ENCODE data around the gene ALPK1. TPM values are rescaled to one million over a fixed set of nuclear protein-coding genes. Genes with fewer than 3 reads are reported as not detected.
"Not testable (repeated sequence)": the region's sequence is repeated elsewhere in the genome, so short reads cannot be mapped to it uniquely, and the experiment has no call there.

The ALPK1 gene
- total RNA-seq, 1 donor from 2014 or later = 40.1 TPM

- Histone ChIP-seq H3K27me3 (ENCODE audit: low read depth) (no peaks in the 10 kb centered on the region), H3K4me1 (peaks cover 19% of the 10 kb centered on the region), H3K9me3 (no peaks in the 10 kb centered on the region), H3K4me3 (no peak overlapping the region), H3K27ac (no peak overlapping the region), H3K36me3 (no peaks in the 10 kb centered on the region)
- TF ChIP-seq CTCF (IDR thresholded peaks at IDR 0.05) = no peak
- no peak for DNase-seq
- intact Hi-C loops (cut with DNase I) = no loop called here
- ATAC-seq = no peak
Observed at GRCh38 chr4:112302320-112303274, 5.4 kb downstream of the ALPK1 start.

GRCh38 chr4:112305477-112305876, 8.3 kb downstream of the ALPK1 start:
- H3K9me3 ChIP-seq; DNase-seq; H3K4me1 ChIP-seq; H3K27ac ChIP-seq; H3K36me3 ChIP-seq; intact Hi-C loops (cut with DNase I); ATAC-seq; H3K27me3 ChIP-seq (ENCODE audit: low read depth); H3K4me3 ChIP-seq: not testable (repeated sequence)

GRCh38 chr4:112309263-112309791, 12.2 kb downstream of the ALPK1 start:
- H3K27ac ChIP-seq; H3K9me3 ChIP-seq; H3K4me1 ChIP-seq; H3K4me3 ChIP-seq; intact Hi-C loops (cut with DNase I); H3K36me3 ChIP-seq; ATAC-seq; H3K27me3 ChIP-seq (ENCODE audit: low read depth); DNase-seq: not testable (repeated sequence)

GRCh38 chr4:112311516-112311915, 14.3 kb downstream of the ALPK1 start:
- H3K27me3 ChIP-seq (ENCODE audit: low read depth) = no peaks in the 10 kb centered on the region
- no peaks in the 10 kb centered on the region for H3K4me1 ChIP-seq
- H3K4me3 ChIP-seq = no peak overlapping the region
- intact Hi-C loops (cut with DNase I) = no loop called here
- H3K27ac ChIP-seq = no peak overlapping the region
- no peak for DNase-seq
- H3K9me3 ChIP-seq = no peaks in the 10 kb centered on the region
- no peak for ATAC-seq
- H3K36me3 ChIP-seq = no peaks in the 10 kb centered on the region
- no peak for TF ChIP-seq CTCF (IDR thresholded peaks at IDR 0.05)

GRCh38 chr4:112312610-112313239, 15.6 kb downstream of the ALPK1 start:
- no peak overlapping the region for H3K4me3 ChIP-seq
- no peaks in the 10 kb centered on the region for H3K27me3 ChIP-seq (ENCODE audit: low read depth)
- no peak for TF ChIP-seq CTCF (IDR thresholded peaks at IDR 0.05)
- DNase-seq = no peak
- intact Hi-C loops (cut with DNase I) = no loop called here
- ATAC-seq = peak; percentile 49 to 73
- H3K36me3 ChIP-seq = no peaks in the 10 kb centered on the region
- H3K9me3 ChIP-seq = no peaks in the 10 kb centered on the region
- H3K27ac ChIP-seq = no peak overlapping the region
- H3K4me1 ChIP-seq = peaks cover 4% of the 10 kb centered on the region

GRCh38 chr4:112315446-112315845, 18.3 kb downstream of the ALPK1 start:
- ATAC-seq (peak; percentile 62 to 75), DNase-seq (no peak)
- no peak for TF ChIP-seq CTCF (IDR thresholded peaks at IDR 0.05)
- intact Hi-C loops (cut with DNase I) = no loop called here
- Histone ChIP-seq H3K27ac (no peak overlapping the region), H3K27me3 (ENCODE audit: low read depth) (no peaks in the 10 kb centered on the region), H3K9me3 (no peaks in the 10 kb centered on the region), H3K36me3 (no peaks in the 10 kb centered on the region), H3K4me1 (peaks cover 4% of the 10 kb centered on the region), H3K4me3 (no peak overlapping the region)
